Activated T-helper 9 cell treated with anti-CD3 and anti-CD28 coated beads, Interleukin-2, amount 50 U/mL, for 16 hours (primary cell): ENCODE results near the gene IPO4.

Source experiments
- DNase-seq: peaks from one replicate; pipeline ENCODE4 v3.0.0-alpha.2; 2020; ENCODE audit warnings: low read depth

The IPO4 gene

DNA sequence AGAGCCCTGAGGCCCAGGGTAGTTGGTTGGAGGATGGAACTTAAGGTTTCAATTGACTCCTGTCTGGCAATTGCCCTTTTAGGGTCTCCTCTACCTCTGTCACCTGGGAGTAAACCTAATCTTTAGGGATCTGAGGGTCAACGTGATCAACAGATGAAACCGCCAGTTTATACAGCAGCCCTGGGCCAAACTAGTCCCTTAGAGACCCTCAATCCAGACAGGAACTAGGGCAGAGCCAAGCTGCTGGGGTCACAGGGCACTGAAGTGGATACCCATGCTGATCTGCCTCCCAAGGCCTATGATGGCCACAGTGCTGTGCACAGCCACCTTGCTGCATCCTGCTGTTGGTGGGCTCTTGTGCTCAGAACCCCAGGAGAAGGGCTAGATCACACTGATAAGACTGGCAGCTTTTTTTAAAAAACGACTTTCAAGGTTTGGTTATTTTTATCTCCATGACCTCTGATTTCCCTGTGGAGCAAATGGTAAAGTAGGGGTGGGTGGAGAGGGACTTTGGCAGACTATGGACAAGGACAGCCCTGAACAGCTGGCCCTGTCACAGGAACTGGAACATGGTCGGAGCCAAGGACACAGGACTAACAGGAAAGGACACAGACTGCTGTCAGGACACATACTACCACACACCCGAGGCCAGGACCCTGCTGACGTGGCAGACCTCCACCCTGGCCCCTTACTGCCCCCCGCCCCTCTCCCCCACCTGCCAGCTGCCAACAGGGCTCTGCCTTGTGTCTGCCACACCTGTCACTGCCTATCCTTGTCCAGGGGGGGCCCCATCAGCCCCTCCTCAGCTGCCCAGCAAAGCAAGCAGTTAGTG is 57.7 kb downstream of the IPO4 start:
- no peak for DNase-seq

DNA sequence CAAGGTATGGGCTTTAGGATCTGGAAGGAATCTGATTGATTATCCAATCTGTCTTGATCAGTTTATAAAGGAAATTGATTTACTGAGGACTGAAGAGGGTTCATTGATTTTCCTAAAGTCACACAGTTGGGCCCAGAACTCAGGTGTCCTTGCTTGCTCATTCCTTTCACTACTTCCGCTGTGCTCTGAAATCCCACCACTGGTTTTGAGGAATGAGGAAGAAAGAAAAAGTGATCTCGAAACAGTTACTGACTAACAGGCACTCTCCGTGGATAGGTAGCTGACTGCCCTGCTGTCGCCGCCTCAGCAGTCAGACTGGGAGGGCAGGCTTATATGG is 58.3 kb downstream of the IPO4 start, which contains the start of gene FITM1:
Gene FITM1, plus strand, starts transcription at position 280 of the 337 bp plus-strand sequence. CDS start 905 bp downstream, outside the sequence.
- DNase-seq = no peak
